ENCODE measurements around the gene KCNA1. TPM values are rescaled to one million over a fixed set of nuclear protein-coding genes. Genes with fewer than 3 reads are reported as not detected.

Gene KCNA1
- total and polyA plus RNA-seq, 2 experiments from 2014 or later: not detected

DNA sequence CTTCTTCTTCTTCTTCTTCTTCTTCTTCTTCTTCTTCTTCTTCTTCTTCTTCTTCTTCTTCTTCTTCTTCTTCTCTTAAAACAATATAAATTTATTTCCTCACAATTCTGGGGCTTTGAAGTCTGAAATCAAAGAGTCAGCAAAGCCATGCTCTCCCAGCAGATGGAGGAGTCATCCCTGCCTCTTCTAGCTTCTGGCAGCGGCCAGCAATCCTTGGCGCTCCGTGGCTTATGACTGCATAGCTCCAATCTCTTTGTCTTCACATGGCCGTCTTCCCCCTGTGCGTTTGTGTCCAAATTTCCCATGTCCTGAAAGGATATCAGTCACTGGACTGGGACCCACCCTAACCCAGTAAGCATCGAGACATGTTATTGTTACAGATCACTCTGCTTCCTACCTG is 22.9 kb downstream of the KCNA1 start:
- Histone ChIP-seq H3K4me2 (ENCODE audit: unreplicated experiment) (no peak overlapping the region), H3K27ac (no peak overlapping the region), H3K27me3 (replicated peaks; ENCODE audit: insufficient read depth) (no peaks in the 10 kb centered on the region; the same call in 1 of the 2 replicates), H3K9me2 (ENCODE audit: insufficient read depth) (no peaks in the 10 kb centered on the region), H3K9ac (no peak overlapping the region), H2AFZ (no peak overlapping the region), H3K36me3 (ENCODE audit: low read depth) (no peaks in the 10 kb centered on the region), H3K9me3 (ENCODE audit: low read depth) (no peaks in the 10 kb centered on the region), H3F3A (ENCODE audit: insufficient read depth) (no peaks in the 10 kb centered on the region), H4K20me1 (ENCODE audit: insufficient read depth) (no peaks in the 10 kb centered on the region), H3K4me1 (ENCODE audit: insufficient read depth) (no peaks in the 10 kb centered on the region), H3K79me2 (ENCODE audit: insufficient read depth) (no peaks in the 10 kb centered on the region), H3K4me3 (no peak overlapping the region)
- no peak for DNase-seq
- TF ChIP-seq EZH2phosphoT487 (IDR thresholded peaks at IDR 0.05; ENCODE audit: insufficient read depth, low read depth): no peak
- no peak for TF ChIP-seq EZH2 (IDR thresholded peaks at IDR 0.05; ENCODE audit: insufficient read depth, poor library complexity, severe bottlenecking)
- 65 to 74% methylated on average over 6 of the region's 6 CpGs for WGBS, 2 experiments (ENCODE audit: low coverage in 1 of 2, low lambda C conversion rate in 2 of 2, missing lambda C conversion rate in 2 of 2)
- in situ Hi-C loops (cut with MboI): no loop called here

DNA sequence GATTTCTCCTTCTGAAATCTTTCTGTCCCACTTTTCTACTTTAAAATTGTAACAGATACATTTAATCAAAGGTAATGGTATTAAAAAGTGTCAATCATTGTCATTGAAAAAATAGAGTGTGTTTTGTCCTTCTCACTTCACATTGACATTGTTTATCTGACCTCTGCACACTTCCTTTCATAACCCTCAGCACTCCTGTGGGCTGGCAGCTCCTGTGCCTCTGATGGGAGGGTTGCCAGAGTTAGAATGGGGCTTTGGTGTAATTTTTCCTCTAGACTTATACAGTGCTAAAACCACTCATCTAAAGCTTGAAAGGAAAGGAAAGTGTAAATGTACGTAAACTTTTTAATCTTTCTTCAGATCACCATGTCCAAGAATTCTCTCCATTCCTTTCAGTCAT is 23.7 kb downstream of the KCNA1 start:
- DNase-seq: no peak
- Histone ChIP-seq H3K36me3 (ENCODE audit: low read depth) (no peaks in the 10 kb centered on the region), H4K20me1 (ENCODE audit: insufficient read depth) (no peaks in the 10 kb centered on the region), H3K4me1 (ENCODE audit: insufficient read depth) (no peaks in the 10 kb centered on the region), H3K27ac (no peak overlapping the region), H3F3A (ENCODE audit: insufficient read depth) (no peaks in the 10 kb centered on the region), H3K79me2 (ENCODE audit: insufficient read depth) (no peaks in the 10 kb centered on the region), H3K4me3 (no peak overlapping the region), H3K27me3 (replicated peaks; ENCODE audit: insufficient read depth) (no peaks in the 10 kb centered on the region), H3K4me2 (ENCODE audit: unreplicated experiment) (no peak overlapping the region), H3K9me3 (ENCODE audit: low read depth) (no peaks in the 10 kb centered on the region), H3K9me2 (ENCODE audit: insufficient read depth) (no peaks in the 10 kb centered on the region), H3K9ac (no peak overlapping the region), H2AFZ (no peak overlapping the region)
- WGBS, 2 experiments (ENCODE audit: low coverage in 1 of 2, low lambda C conversion rate in 2 of 2, missing lambda C conversion rate in 2 of 2): 72 to 78% methylated on average over 1 of the region's 1 CpG
- TF ChIP-seq EZH2phosphoT487 (IDR thresholded peaks at IDR 0.05; ENCODE audit: insufficient read depth, low read depth) (no peak), EZH2 (IDR thresholded peaks at IDR 0.05; ENCODE audit: insufficient read depth, poor library complexity, severe bottlenecking) (no peak)
- in situ Hi-C loops (cut with MboI): no loop called here

DNA sequence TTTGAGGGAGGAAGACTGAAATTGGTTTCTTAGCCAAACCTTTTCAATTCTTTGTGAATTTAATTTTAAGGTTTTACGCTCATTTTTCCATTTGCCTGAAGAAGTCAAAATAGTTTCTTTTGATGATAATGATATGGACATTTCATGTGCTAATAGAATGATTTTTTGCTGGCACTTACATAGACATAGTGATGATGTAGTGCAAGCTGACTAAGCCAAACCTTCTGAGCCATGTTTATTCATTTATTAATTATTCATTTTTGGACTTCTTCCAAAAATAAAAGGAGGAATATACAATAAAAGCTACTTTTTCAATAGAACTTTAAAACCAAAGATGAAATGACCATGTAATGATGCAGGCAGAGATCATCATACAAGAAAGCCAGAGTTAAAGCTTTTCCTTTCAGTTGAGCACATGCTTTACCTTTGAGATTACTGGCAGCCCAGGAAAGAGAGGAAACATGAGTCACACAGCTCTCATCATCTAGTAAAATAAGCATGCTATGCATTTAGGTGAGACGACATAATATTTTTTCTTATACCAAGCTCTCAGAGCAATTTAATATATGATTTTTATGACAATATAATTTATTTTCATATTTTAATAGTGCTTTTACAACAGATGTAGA is 24.8 kb downstream of the KCNA1 start:
- peak; percentile 24 for DNase-seq
- H4K20me1 ChIP-seq (ENCODE audit: insufficient read depth): no peaks in the 10 kb centered on the region
- H3K36me3 ChIP-seq (ENCODE audit: low read depth): no peaks in the 10 kb centered on the region
- 50 to 67% methylated on average over 2 of the region's 2 CpGs for WGBS, 2 experiments (ENCODE audit: low coverage in 1 of 2, low lambda C conversion rate in 2 of 2, missing lambda C conversion rate in 2 of 2)
- H3K4me1 ChIP-seq (ENCODE audit: insufficient read depth): no peaks in the 10 kb centered on the region
- H2AFZ ChIP-seq: no peak overlapping the region
- in situ Hi-C loops (cut with MboI): no loop called here
- H3K27ac ChIP-seq: no peak overlapping the region
- H3K9me2 ChIP-seq (ENCODE audit: insufficient read depth): no peaks in the 10 kb centered on the region
- TF ChIP-seq EZH2phosphoT487 (IDR thresholded peaks at IDR 0.05; ENCODE audit: insufficient read depth, low read depth) (no peak), EZH2 (IDR thresholded peaks at IDR 0.05; ENCODE audit: insufficient read depth, poor library complexity, severe bottlenecking) (no peak)
- no peak overlapping the region for H3K4me3 ChIP-seq
- H3K79me2 ChIP-seq (ENCODE audit: insufficient read depth): no peaks in the 10 kb centered on the region
- no peaks in the 10 kb centered on the region for H3K9me3 ChIP-seq (ENCODE audit: low read depth)
- H3K27me3 ChIP-seq (replicated peaks; ENCODE audit: insufficient read depth): no peaks in the 10 kb centered on the region
- H3F3A ChIP-seq (ENCODE audit: insufficient read depth): no peaks in the 10 kb centered on the region
- H3K4me2 ChIP-seq (ENCODE audit: unreplicated experiment): no peak overlapping the region
- no peak overlapping the region for H3K9ac ChIP-seq

DNA sequence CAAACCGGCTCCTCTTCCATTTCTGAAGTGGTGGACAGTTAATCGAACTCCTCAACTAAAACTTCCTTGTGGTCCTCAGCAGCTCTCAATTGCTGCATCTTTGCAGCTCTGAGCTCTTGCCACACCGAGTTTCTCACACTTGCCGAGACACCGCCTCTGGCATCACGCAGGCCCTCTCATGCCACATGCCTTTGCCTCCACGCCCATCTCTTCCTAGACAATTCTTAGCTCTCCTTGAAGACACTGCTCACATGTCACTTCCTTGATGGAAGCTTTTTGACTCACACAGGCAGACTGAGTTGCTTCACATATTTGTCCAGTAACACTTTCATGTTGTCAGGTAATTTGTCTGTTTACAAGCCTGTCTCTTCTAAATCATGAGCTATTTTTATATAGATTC is 29.2 kb downstream of the KCNA1 start:
- no peak overlapping the region for H3K4me2 ChIP-seq (ENCODE audit: unreplicated experiment)
- no peak overlapping the region for H3K4me3 ChIP-seq
- H3K9me2 ChIP-seq (ENCODE audit: insufficient read depth): no peaks in the 10 kb centered on the region
- WGBS, 2 experiments (ENCODE audit: low coverage in 1 of 2, low lambda C conversion rate in 2 of 2, missing lambda C conversion rate in 2 of 2): 66 to 67% methylated on average over 7 of the region's 7 CpGs
- no peaks in the 10 kb centered on the region for H3K79me2 ChIP-seq (ENCODE audit: insufficient read depth)
- no peaks in the 10 kb centered on the region for H3K9me3 ChIP-seq (ENCODE audit: low read depth)
- H3K9ac ChIP-seq: no peak overlapping the region
- H3K27me3 ChIP-seq (replicated peaks; ENCODE audit: insufficient read depth): no peaks in the 10 kb centered on the region; the same call in 1 of the 2 replicates
- no peaks in the 10 kb centered on the region for H3K4me1 ChIP-seq (ENCODE audit: insufficient read depth)
- no peak overlapping the region for H2AFZ ChIP-seq
- no peaks in the 10 kb centered on the region for H4K20me1 ChIP-seq (ENCODE audit: insufficient read depth)
- no peak overlapping the region for H3K27ac ChIP-seq
- in situ Hi-C loops (cut with MboI): no loop called here
- H3K36me3 ChIP-seq (ENCODE audit: low read depth): no peaks in the 10 kb centered on the region
- TF ChIP-seq EZH2 (IDR thresholded peaks at IDR 0.05; ENCODE audit: insufficient read depth, poor library complexity, severe bottlenecking): no peak
- no peak for DNase-seq
- H3F3A ChIP-seq (ENCODE audit: insufficient read depth): no peaks in the 10 kb centered on the region

All from GM23248 (cell line).